Large intestine (tissue), 3 donors: ENCODE data around the gene MED13L. TPM values are rescaled to one million over a fixed set of nuclear protein-coding genes. Genes with fewer than 3 reads are reported as not detected.

ENCODE experiments used
- DNase-seq, 2 donors: peaks; one replicate each; pipeline versions ENCODE4 v3.0.0 to v3.0.0-alpha.2; 2013
- H3K27ac ChIP-seq: one replicate; pipeline ENCODE4 v1.5.1; 2013; ENCODE audit warnings: low read length
- H3K27me3 ChIP-seq: 2 replicates; pipeline ENCODE4 v1.6.1; 2013; ENCODE audit warnings: low read length; ENCODE audit not compliant: control insufficient read depth, insufficient read depth
- H3K36me3 ChIP-seq: 2 replicates; pipeline ENCODE4 v1.6.1; 2013; ENCODE audit warnings: low read length; ENCODE audit not compliant: control insufficient read depth, insufficient read depth
- H3K4me1 ChIP-seq: one replicate; pipeline ENCODE4 v1.6.1; 2013; ENCODE audit warnings: low read length; ENCODE audit not compliant: control insufficient read depth, insufficient read depth
- H3K4me3 ChIP-seq: one replicate; pipeline ENCODE4 v1.5.1; 2013; ENCODE audit warnings: low read length
- H3K9me3 ChIP-seq: one replicate; pipeline ENCODE4 v1.6.1; 2013; ENCODE audit warnings: mild to moderate bottlenecking, low read depth, low read length, moderate library complexity; ENCODE audit not compliant: control insufficient read depth
- WGBS: methylation state at CpG from one replicate; pipeline ENCODE4 v1.1.5; 2013; ENCODE audit warnings: low lambda C conversion rate; ENCODE audit not compliant: insufficient coverage; 5-methylcytosine and 5-hydroxymethylcytosine counted together
- polyA plus RNA-seq: library from polyadenylated mRNA; unstranded; fragments of 120-200 nt; gene quantifications from one replicate; pipeline ENCODE4 v1.2.1, GENCODE V29; 2013

The MED13L gene
- polyA plus RNA-seq, 1 donor, result 69.3 TPM

GRCh38 chr12:116304621-116305020 is 27.1 kb upstream of the MED13L start:
- peaks cover 4% of the 10 kb centered on the region for H3K9me3 ChIP-seq
- no peaks in the 10 kb centered on the region for H3K27me3 ChIP-seq
- H3K4me1 ChIP-seq, result peaks cover 5% of the 10 kb centered on the region
- WGBS, result 90% methylated on average over 2 of the region's 4 CpGs
- H3K36me3 ChIP-seq, result no peaks in the 10 kb centered on the region
- DNase-seq, result no peak
- H3K27ac ChIP-seq, result no peak overlapping the region
- H3K4me3 ChIP-seq, result no peak overlapping the region

- Histone ChIP-seq H3K9me3 (no peaks in the 10 kb centered on the region), H3K4me1 (peaks cover 5% of the 10 kb centered on the region), H3K36me3 (no peaks in the 10 kb centered on the region), H3K27ac (no peak overlapping the region), H3K27me3 (no peaks in the 10 kb centered on the region), H3K4me3 (no peak overlapping the region)
- DNase-seq, result no peak
- no CpG with 5 or more reads among the region's 2 CpGs for WGBS
Observed at GRCh38 chr12:116303929-116304328, 26.4 kb upstream of the MED13L start.

DNA sequence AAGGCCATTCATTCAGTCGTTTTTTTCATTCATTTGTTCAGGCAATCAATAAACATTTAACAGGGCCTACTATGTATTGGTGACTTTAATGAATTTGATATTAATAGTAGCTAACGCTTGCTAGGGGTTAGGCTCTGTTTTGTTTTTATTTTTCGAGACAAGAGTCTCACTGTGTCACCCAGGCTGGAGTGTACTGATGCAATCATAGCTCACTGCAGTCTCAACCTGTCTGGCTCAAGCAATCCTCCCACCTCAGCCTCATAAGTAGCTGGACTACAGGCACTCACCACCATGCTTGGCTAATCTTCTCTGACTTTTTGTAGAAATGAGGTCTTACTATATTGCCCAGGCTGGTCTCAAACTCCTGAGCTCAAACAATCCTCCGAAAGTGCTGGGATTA is 25.6 kb upstream of the MED13L start:
- H3K4me3 ChIP-seq, result no peak overlapping the region
- WGBS, result no CpG with 5 or more reads among the region's 4 CpGs
- H3K36me3 ChIP-seq, result no peaks in the 10 kb centered on the region
- H3K9me3 ChIP-seq, result no peaks in the 10 kb centered on the region
- no peak overlapping the region for H3K27ac ChIP-seq
- H3K27me3 ChIP-seq, result no peaks in the 10 kb centered on the region
- DNase-seq, result no peak
- H3K4me1 ChIP-seq, result peaks cover 5% of the 10 kb centered on the region

DNA sequence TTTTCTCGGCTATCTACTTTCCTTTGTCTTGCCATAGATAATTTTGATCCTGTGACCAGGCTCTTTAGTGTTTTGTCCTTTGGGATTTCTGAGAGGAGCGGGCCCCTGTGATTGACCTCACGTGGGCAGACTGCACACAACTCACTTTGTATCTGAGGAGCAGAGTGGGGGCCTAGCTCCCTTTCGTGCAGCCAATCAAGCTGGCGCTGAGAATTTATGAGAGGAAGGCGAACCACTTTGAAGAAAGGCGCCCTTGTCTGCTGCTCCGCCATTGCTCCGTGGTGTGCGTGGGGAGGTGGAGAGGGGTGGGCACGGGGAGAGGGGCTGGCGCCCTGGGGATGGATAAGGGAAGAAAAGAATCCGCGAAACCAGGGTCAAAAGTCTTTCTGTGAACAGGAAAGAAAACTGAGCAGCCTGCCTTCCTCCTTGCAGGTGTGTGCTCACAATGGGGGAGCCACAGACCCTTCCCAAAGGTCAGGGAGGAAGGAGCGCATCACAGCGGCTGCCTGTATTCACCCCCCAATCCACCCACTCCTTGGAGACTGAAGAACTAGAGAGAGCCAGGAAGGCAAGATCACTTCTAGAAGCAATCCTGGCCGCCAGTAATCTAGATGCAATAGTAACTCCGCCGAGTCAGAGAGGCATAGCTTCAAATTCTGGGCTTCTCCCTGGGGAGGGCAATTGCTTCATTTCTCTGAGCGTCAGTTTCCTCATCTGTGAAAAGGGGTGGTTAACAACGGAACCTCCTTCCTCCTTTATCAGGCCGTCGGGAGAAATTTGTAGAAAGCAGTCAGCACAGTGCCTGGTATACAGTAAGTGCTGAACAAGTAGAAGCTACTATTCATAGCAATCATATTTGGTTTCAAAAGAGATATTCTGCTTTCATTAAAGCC is 24.9 kb upstream of the MED13L start:
- Histone ChIP-seq H3K36me3 (no peaks in the 10 kb centered on the region), H3K4me3 (no peak overlapping the region), H3K27ac (no peak overlapping the region), H3K4me1 (peaks cover 5% of the 10 kb centered on the region), H3K27me3 (no peaks in the 10 kb centered on the region), H3K9me3 (no peaks in the 10 kb centered on the region)
- peak in 1 of 2 donors; percentile 63 for DNase-seq
- 30% methylated on average over 2 of the region's 23 CpGs for WGBS

GRCh38 chr12:116301621-116302020 is 24.1 kb upstream of the MED13L start:
- Histone ChIP-seq H3K4me3 (no peak overlapping the region), H3K27ac (no peak overlapping the region), H3K36me3 (no peaks in the 10 kb centered on the region), H3K27me3 (no peaks in the 10 kb centered on the region), H3K9me3 (no peaks in the 10 kb centered on the region), H3K4me1 (peaks cover 5% of the 10 kb centered on the region)
- DNase-seq, result no peak
- no CpG with 5 or more reads among the region's 4 CpGs for whole genome bisulfite sequencing

GRCh38 chr12:116299665-116300328 is 22.3 kb upstream of the MED13L start:
- Histone ChIP-seq H3K36me3 (no peaks in the 10 kb centered on the region), H3K27me3 (no peaks in the 10 kb centered on the region), H3K9me3 (no peaks in the 10 kb centered on the region), H3K4me3 (no peak overlapping the region), H3K27ac (no peak overlapping the region), H3K4me1 (peaks cover 19% of the 10 kb centered on the region)
- DNase-seq, result no peak
- WGBS, result no CpG with 5 or more reads among the region's 9 CpGs

- H3K9me3 ChIP-seq, result no peaks in the 10 kb centered on the region
- H3K4me1 ChIP-seq, result peaks cover 19% of the 10 kb centered on the region
- no peak for DNase-seq
- H3K36me3 ChIP-seq, result no peaks in the 10 kb centered on the region
- no peak overlapping the region for H3K27ac ChIP-seq
- H3K4me3 ChIP-seq, result no peak overlapping the region
- WGBS, result no CpG with 5 or more reads among the region's 2 CpGs
- no peaks in the 10 kb centered on the region for H3K27me3 ChIP-seq
Observed at GRCh38 chr12:116299064-116299463, 21.6 kb upstream of the MED13L start.

GRCh38 chr12:116298578-116298977 is 21.1 kb upstream of the MED13L start:
- H3K4me1 ChIP-seq, result peaks cover 19% of the 10 kb centered on the region
- H3K27ac ChIP-seq, result no peak overlapping the region
- H3K27me3 ChIP-seq, result no peaks in the 10 kb centered on the region
- no peaks in the 10 kb centered on the region for H3K9me3 ChIP-seq
- no peak overlapping the region for H3K4me3 ChIP-seq
- DNase-seq, result no peak
- H3K36me3 ChIP-seq, result no peaks in the 10 kb centered on the region
- WGBS, result 100% methylated on average over 1 of the region's 2 CpGs

DNA sequence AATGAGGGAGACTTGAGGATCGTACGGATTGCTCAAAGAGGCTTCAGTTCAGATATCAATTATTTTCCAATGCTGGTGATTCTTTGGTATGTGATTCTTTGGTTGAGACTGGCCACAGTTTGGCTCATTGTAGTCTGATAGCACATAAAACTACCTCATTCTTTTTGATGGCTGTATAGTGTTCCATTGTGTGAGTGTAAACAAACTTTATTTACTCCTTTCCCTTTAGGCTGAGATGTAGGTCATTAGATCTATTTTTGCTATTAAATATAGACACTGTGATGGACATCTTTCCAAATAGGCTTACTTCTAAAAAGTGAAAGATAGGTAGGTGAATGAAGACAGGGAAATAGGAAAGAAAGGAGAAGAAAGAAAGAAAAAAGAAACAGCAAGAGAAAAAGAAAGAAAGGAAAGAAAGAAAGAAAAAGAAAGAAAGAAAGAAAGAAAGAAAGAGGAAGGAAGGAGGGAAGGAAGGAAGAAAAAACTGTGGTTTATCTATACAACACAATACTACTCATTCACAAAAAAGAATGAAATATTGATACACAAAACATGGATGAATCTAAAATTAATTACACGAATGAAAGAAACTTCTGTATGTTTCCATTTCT is 19.8 kb upstream of the MED13L start:
- Histone ChIP-seq H3K9me3 (no peaks in the 10 kb centered on the region), H3K27ac (no peak overlapping the region), H3K4me1 (peaks cover 14% of the 10 kb centered on the region), H3K27me3 (no peaks in the 10 kb centered on the region), H3K4me3 (no peak overlapping the region), H3K36me3 (no peaks in the 10 kb centered on the region)
- 100% methylated on average over 1 of the region's 3 CpGs for WGBS
- DNase-seq, result no peak

GRCh38 chr12:116295327-116296263 is 18.1 kb upstream of the MED13L start:
- Histone ChIP-seq H3K9me3 (no peaks in the 10 kb centered on the region), H3K36me3 (no peaks in the 10 kb centered on the region), H3K27ac (peak overlapping the region; percentile 28), H3K27me3 (no peaks in the 10 kb centered on the region), H3K4me1 (peaks cover 14% of the 10 kb centered on the region), H3K4me3 (no peak overlapping the region)
- peak; percentile 67 to 82 for DNase-seq
- WGBS, result 86% methylated on average over 2 of the region's 4 CpGs
